ENCODE measurements around the gene ERVH48-1.
"Not testable (repeated sequence)": the region's sequence is repeated elsewhere in the genome, so short reads cannot be mapped to it uniquely, and the experiment has no call there.

Gene ERVH48-1

GRCh38 chr21:42938606-42938995 is 13.2 kb upstream of the ERVH48-1 start:
- DNase-seq: not testable (repeated sequence)

GRCh38 chr21:42937960-42938605 is 12.7 kb upstream of the ERVH48-1 start:
- DNase-seq: no peak

GRCh38 chr21:42937034-42937940 is 11.9 kb upstream of the ERVH48-1 start:
- DNase-seq: not testable (repeated sequence)

- DNase-seq: not testable (repeated sequence)
Measured at GRCh38 chr21:42936360-42936759, 10.9 kb upstream of the ERVH48-1 start.

GRCh38 chr21:42933973-42934372 is 8.5 kb upstream of the ERVH48-1 start:
- not testable (repeated sequence) for DNase-seq

GRCh38 chr21:42933137-42933970 is 7.9 kb upstream of the ERVH48-1 start:
- DNase-seq: not testable (repeated sequence)

GRCh38 chr21:42932378-42933136 is 7.1 kb upstream of the ERVH48-1 start:
- not testable (repeated sequence) for DNase-seq

GRCh38 chr21:42931560-42932235 is 6.3 kb upstream of the ERVH48-1 start:
- DNase-seq: no peak

- DNase-seq: no peak
Measured at GRCh38 chr21:42929969-42930368, 4.5 kb upstream of the ERVH48-1 start.

GRCh38 chr21:42927474-42928200 is 2.2 kb upstream of the ERVH48-1 start:
- not testable (repeated sequence) for DNase-seq

GRCh38 chr21:42924433-42924751 is 1.0 kb downstream of the ERVH48-1 start:
- DNase-seq: no peak

GRCh38 chr21:42923553-42924432 is 1.6 kb downstream of the ERVH48-1 start:
- DNase-seq: peak; percentile 93

GRCh38 chr21:42922918-42923317 is 2.5 kb downstream of the ERVH48-1 start:
- no peak for DNase-seq

GRCh38 chr21:42921927-42922326 is 3.5 kb downstream of the ERVH48-1 start:
- DNase-seq: no peak

GRCh38 chr21:42918291-42918690 is 7.1 kb downstream of the ERVH48-1 start:
- DNase-seq: no peak

- DNase-seq: no peak
Measured at GRCh38 chr21:42913476-42913875, 12.0 kb downstream of the ERVH48-1 start.

- DNase-seq: not testable (repeated sequence)
Measured at GRCh38 chr21:42911920-42912319, 13.5 kb downstream of the ERVH48-1 start.

GRCh38 chr21:42908484-42908883 is 16.9 kb downstream of the ERVH48-1 start:
- DNase-seq: not testable (repeated sequence)

GRCh38 chr21:42906233-42906632 is 19.2 kb downstream of the ERVH48-1 start:
- DNase-seq: no peak

GRCh38 chr21:42905195-42905594 is 20.2 kb downstream of the ERVH48-1 start:
- DNase-seq: no peak
